HG02798 (cell line): ENCODE results near the gene AP1S2.
"Not testable (repeated sequence)": the region's sequence is repeated elsewhere in the genome, so short reads cannot be mapped to it uniquely, and the experiment has no call there.

Source experiments
- ATAC-seq: cut with Tn5 transposase; IDR thresholded peaks from one replicate; pipeline ENCODE4 v1.9.1; 2021; ENCODE audit warnings: mild to moderate bottlenecking; ENCODE audit not compliant: unreplicated experiment, poor library complexity

AP1S2 gene

GRCh38 chrX:15854712-15855567 is at the start of gene AP1S2:
Gene AP1S2, minus strand, starts transcription at chrX:15854813. Its CDS starts 2,289 bp downstream, at chrX:15852524.
- ATAC-seq, result peak; percentile 96

DNA sequence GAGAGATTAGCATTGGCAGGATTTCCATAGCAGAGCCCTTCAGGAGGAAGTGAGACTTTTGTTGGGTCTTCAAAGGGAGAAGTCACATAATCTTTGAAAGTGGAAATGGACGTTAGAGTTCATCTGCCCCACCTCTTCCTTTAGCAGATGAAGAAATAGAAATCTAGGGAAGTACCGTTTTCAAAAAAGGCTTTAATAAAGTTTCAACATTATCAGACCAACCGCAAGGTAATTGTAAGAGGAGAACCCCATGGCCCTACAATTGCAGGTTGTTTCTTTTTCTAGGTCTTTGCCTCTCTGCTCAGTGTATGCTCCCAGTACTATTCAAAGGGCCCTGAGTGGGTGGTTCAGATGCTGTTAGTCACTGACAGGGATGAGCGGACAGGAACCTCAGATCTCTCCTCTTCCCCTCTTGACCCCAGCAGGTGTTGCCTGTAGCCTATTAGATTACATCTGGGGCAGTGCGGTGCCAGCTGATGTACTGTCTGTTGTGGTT is 48.6 kb upstream of the AP1S2 start:
- ATAC-seq, result peak; percentile 96

DNA sequence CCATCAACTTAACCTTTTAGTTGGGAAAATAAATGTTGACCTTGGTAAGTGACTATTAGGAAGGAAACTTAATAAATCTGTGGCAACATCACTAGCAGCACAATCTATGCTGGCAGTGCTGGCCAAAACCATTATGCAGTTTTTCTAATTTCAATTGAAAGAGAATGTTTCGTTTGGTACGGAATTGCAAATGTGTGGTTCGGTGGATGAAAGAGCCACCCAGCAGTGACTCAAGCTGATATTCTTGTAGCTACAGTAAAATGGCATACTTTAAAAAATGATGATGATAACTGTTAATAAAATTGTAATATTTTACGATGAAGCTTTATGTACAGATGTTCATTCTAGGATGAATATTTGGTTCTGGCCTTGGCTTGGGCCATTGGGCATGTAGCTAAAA is 40.7 kb upstream of the AP1S2 start:
- no peak for ATAC-seq

DNA sequence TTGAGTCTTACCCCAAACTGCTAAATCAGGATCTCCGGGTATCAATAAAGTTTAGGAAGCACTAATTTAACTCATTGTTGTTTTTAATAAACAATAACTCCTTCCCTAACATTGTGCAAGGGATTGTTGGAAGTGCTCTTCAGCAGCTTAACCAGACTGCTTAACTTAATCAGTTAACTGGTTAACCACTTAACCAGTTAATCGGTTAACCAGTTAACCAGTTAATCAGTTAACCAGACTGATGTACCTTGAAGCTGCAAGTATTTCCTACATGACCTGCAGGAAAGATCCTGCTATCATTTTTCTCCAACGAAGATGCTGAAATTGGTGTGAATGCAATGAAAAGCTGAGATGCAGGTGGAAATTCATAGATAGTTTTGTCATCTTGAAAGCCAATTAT is 40.1 kb upstream of the AP1S2 start:
- no peak for ATAC-seq

GRCh38 chrX:15890463-15890862 is 35.9 kb upstream of the AP1S2 start:
- no peak for ATAC-seq

DNA sequence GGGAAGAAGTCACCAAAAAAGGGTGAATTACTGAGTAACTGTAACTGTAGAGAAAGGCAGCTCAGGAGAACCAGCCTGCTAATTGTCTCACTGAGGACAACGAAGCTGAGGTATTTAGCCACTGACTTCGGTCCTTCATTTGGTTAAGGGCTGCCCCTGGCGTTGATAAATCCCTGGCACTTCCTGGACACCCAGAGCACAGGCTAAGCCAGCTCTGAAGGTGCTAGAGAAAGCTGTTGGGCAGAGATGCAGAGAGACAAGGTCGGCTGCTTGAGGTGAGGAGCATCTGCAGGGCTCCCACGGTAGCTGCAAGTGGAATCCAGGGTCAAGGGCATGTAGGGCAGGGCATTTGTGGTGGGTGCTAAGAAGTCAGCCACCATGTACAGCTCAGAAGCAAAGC is 33.4 kb upstream of the AP1S2 start:
- ATAC-seq, result no peak

DNA sequence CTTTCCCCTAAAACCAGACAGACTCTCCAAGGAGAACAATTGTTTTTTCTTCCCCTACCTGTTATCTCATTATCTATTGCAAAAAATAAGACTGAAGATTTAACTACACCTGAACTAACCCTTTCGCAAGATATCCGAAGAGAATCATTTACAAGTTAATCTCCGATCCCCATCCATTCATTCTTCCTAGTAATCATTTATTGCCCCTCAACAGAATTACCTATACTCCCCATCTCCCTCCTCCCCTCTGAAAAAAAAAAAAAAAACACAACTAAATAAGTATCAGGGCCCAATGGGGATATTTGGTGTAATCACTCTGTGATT is 28.9 kb upstream of the AP1S2 start:
- no peak for ATAC-seq

- peak; percentile 74 for ATAC-seq
These were observed 28.3 kb upstream of the AP1S2 start for GRCh38 chrX:15882704-15883539.

DNA sequence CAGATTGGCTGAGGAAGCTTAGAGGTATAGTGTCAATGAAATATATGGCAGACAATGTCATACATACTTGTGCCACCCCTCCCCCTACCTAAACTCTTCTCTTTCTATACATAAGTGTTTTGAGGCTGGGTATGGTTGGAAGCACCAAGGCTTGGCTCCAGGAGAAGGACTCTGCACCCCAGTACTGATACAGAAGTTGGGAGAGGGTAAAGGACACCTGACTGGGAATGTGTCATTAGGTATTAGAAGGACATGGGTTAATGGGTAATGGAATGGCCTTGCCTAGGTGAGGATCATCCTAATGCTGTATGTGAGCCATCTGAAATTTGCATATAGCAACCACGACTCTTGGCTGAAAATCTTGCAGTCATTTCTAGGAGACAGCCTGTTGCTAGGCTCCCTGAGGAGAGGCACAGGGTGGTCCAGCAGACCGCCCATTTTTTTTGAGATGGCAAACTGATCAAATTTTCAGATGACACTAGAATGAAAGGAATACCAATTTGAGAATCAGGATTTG is 26.8 kb upstream of the AP1S2 start:
- ATAC-seq, result peak; percentile 39

- ATAC-seq, result not testable (repeated sequence)
These were observed 23.3 kb upstream of the AP1S2 start for GRCh38 chrX:15877914-15878313.

DNA sequence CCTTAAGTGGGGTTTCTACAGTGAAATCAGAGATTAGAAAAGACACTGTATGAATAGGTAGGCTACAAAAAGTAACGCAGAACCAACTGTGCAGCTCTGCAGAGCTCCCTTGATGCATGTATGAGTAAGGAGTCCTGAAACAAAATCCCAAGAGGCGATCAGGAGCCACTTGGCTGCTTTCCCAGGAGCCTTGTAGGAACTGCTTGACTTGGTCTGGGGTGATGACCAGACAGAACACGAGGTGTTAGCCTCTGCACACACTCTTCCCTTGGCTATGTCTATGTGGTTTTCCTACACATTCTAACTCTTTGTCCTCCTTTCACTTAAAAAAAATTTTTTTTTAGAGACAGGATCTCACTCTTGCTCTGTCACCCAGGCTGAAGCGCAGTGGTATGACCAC is 22.8 kb upstream of the AP1S2 start:
- no peak for ATAC-seq

GRCh38 chrX:15874672-15875071 is 20.1 kb upstream of the AP1S2 start:
- no peak for ATAC-seq

- no peak for ATAC-seq
These were observed 19.0 kb upstream of the AP1S2 start for GRCh38 chrX:15873566-15873965.

DNA sequence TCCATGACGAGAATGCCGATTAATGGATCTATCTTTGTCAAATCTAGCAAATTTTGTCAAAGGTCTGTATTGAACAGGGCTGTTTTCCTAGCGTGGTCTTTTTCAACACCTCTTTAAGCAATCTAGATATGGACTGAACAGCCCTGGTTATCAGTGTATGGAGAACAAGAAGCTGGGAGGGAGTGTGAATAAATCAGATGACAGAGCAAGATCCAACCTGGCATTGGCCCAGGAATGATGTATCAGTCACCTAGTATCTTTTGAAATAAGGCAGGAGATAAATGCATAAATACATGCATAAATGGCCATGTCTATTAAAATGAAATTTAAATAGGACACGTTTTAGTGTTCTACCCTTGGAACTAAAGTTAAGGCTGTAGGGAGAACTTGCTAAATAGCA is 15.7 kb upstream of the AP1S2 start:
- no peak for ATAC-seq

- no peak for ATAC-seq
These were observed 15.1 kb upstream of the AP1S2 start for GRCh38 chrX:15869695-15870094.

DNA sequence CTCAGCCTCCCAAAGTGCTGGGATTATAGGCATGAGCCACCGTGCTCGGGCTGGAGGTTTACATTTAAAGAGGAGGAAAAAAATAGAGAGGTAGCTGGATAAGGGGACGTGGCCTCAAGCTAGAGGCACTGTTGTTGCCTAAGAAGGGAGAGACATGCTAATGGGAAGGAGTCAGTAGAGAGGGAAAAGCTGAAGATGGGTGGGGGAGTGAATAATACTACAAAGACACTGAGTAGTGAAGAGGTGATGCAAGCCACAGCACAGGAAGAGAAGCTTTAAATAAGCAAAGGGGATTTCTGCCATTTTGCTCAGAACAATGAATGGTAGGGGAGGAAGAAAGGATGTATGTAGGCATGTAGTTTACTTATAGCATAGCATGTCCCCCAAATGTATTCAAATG is 11.5 kb upstream of the AP1S2 start:
- no peak for ATAC-seq

DNA sequence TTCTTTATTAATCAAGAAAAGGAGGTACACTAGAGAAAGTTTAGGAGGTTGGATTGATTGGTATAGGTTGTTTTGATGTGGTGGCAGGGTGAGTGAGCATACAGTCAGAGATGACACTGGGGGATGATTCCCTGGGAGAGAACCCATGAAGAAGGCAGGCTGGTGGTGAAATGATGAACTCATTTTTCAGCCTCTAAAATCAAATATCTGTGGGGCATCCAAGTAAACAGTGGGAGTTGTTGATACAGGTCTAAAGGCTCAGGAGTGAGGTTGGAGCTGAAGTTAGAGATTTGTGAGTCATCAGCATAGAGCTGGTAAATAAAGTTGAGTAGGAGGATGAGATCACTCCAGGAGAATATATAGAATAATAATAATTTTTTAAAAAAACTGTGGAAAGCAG is 10.0 kb upstream of the AP1S2 start:
- no peak for ATAC-seq

- ATAC-seq, result no peak
These were observed 9.4 kb upstream of the AP1S2 start for GRCh38 chrX:15864023-15864422.

DNA sequence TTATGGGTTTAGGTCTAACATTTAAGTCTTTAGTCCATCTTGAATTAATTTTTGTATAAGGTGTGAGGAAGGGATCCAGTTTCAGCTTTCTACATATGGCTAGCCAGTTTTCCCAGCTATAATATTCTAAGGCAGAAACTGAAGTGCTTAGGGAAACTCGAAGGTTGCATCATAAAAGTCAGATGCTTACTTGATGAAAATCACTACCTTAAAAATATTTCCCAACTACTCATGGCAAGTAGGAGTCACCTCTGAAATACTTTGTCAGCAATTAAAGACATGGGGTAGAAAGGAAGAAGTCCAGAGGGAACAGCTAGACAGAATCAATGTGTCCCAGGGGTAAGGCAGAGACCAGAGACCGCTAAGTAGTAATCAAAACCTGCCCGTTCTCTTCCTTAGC is 6.3 kb upstream of the AP1S2 start:
- no peak for ATAC-seq

GRCh38 chrX:15858051-15858450 is 3.4 kb upstream of the AP1S2 start:
- no peak for ATAC-seq

- ATAC-seq, result no peak
These were observed 2.0 kb upstream of the AP1S2 start for GRCh38 chrX:15856636-15857035.
